Spleen (tissue), 7 donors: Measurements from ENCODE around the gene FILIP1L.

Experiments
- POLR2A ChIP-seq, 3 donors: fragments of 450-650 bp; IDR thresholded peaks; one replicate each; pipeline ENCODE4 v1.5.1; 2017; ENCODE audit warnings: antibody characterized with exemption in 3 of 3, mild to moderate bottlenecking in 1 of 3
- TF ChIP-seq, protein P1 (sequence below), 11 experiments: fragments of 200-600 bp in 7 of 11; fragments of 450-650 bp in 4 of 11; sonication (generic) in 4 of 11; IDR thresholded peaks in 8 of 11; conservative IDR thresholded peaks in 3 of 11; 1 replicate in 7 of 11; 2 replicates in 4 of 11; pipeline versions ENCODE4 v1.4.0 to v1.8.0; 2016 to 2021; ENCODE audit warnings: antibody characterized with exemption in 11 of 11, inconsistent platforms in 4 of 11, mild to moderate bottlenecking in 1 of 11
- donor health status: DM: no; HTN: no; CAD: no; lungs with moderate emphysema.
- donor health status: DM: no; HTN: no; CAD: no.
- donor health status: DM: no; HTN: no; CAD: no.

DNA sequence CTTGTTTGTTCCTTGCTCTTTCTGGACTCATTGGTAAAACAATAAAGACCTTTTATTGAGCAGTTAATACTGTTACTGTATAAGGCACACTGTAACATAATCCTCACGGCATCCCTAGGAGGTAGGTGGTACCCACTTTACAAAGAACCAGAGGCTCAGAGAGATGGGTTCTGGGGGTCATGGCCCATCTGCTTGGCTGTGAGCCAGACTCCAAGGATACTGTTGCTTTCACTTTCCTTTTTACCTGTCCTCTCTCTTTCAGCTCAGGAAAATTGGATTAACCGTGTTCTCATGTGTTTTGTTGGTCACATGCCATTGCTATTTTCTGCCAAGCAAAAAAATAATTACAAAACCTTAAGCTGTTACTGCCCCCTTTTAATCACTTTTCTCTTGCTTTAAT lies 34.8 kb upstream of the FILIP1L start:
- TF ChIP-seq, protein P1, sequence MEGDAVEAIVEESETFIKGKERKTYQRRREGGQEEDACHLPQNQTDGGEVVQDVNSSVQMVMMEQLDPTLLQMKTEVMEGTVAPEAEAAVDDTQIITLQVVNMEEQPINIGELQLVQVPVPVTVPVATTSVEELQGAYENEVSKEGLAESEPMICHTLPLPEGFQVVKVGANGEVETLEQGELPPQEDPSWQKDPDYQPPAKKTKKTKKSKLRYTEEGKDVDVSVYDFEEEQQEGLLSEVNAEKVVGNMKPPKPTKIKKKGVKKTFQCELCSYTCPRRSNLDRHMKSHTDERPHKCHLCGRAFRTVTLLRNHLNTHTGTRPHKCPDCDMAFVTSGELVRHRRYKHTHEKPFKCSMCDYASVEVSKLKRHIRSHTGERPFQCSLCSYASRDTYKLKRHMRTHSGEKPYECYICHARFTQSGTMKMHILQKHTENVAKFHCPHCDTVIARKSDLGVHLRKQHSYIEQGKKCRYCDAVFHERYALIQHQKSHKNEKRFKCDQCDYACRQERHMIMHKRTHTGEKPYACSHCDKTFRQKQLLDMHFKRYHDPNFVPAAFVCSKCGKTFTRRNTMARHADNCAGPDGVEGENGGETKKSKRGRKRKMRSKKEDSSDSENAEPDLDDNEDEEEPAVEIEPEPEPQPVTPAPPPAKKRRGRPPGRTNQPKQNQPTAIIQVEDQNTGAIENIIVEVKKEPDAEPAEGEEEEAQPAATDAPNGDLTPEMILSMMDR (IDR thresholded peaks at IDR 0.05 in 8 of 11, conservative IDR thresholded peaks at IDR 0.05 in 3 of 11), result no peak
- TF ChIP-seq POLR2A (IDR thresholded peaks at IDR 0.05), result no peak
